ENCODE data around the gene ATP13A1.

Gene ATP13A1

DNA sequence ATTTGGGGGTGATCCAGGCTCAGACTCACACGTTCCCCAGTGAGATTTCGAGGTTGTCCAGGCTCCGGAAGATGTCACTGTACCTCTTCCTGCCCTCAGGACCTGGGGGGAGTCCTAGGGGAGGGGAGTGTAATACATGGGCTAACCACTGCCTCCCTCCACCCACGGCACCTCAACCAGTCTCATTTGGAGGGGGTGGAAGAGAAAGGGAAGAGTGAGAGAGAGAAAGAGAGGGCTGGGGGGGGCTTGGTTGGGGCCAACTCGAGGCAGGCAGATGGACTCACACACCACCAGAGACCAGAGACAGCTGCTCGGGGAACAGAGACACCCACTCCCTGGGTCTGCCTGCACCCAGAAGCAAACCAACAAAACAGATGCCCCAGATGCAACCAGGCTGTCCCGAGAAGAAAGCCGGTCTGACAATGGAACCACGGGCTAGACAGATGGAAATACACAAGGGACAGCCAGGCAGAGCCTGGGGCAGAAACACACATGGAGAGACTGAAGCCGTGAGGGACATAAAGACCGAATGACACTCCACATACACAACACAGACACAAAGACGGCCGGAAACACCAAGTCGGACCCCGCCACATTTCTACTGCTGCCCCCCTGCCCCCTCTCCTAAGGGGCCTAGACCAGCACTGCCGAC is 20.8 kb downstream of the ATP13A1 start:
- peak; percentile 69 for DNase-seq

- DNase-seq: peak; percentile 44
Measured at GRCh38 chr19:19637523-19638251, 25.8 kb downstream of the ATP13A1 start.

- no peak for DNase-seq
Measured at GRCh38 chr19:19637186-19637522, 26.3 kb downstream of the ATP13A1 start.

DNA sequence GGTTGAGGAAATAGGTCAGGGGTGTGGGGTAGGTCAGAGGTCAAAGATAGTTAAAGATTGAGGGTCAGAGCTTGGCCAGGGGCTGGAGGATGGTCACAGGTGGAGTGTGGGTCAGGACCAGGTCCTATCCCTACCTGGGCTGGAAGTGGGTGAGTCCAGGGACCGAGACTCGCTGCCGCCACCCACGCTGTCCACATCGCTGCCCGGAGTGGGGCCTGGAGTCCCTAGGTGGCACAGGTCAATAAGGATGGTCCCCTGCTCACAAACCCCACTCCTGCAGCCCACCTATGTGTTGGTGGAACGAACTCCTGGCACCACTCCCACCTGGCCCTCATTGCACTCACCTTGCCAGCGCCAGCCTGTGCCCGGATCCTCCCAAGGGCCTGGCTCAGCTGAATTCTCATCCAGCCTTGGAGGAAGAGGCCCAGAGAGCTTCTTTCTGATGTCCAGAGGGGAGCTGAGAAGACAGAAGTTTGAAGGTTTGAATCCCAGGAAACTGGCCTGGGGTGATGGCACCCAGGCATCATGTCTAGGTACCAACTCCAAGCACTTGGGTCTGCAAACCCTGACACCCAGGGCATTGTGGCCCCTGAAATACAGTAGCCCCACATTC is 26.8 kb downstream of the ATP13A1 start:
- DNase-seq: no peak

DNA sequence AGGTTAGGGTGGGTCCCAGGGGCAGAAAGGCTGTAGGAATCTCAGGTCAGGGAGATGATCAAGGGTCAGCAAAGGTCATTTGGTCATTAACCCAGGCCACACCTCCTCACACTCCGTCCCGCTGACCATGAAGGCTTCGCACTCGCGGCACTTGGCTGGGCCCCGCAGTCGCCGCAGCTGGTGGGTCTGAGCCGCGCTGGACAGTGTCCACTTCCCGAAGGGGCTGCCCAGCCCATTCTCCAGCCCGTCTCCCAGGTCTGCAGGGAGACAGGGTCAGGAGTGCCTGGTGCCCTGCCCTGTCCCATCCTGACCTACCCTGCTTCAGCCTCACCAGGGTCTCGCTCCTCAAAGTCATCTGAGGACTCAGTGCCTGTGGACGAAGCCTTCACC is 28.2 kb downstream of the ATP13A1 start:
- DNase-seq: no peak

GRCh38 chr19:19634516-19635312 is 28.8 kb downstream of the ATP13A1 start:
- no peak for DNase-seq

DNA sequence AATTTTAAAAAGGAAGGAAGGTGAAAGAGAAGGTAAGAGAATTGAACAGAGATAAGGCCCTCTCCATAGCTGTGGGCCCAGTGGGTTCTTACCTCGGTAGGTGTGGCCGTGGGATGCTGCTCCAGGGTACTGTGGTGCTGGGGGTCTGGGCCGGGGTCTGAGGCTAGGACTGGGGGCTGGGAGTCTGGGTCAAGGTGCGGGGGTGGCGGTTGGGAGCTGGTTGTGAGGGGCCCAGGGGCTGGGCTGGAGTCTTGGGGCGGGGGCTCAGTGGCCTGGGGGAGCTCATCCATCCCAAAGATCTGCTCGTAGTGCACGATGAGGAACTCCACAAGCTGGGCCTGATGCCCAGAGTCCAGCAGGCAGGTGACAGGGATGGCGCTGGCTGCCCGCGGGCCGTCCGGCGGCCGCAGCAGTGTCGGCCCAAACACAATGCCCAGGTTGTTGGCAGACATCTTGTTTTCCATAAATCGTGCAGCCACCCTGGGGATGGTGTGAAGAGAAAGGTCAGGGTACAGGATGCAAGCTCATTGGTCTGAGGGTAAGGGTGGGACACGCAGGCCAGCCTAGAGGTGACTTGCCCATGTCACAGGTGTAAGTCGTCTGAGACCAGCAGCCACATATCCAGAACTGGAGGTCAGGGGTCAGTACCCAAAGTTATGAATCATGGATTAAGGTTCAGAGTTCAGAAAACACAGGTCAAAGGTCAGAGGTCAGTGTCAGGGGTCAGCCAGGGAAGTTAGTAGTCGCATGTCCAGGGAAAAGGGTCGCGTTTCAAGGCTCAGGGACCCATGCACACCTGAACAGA is 29.6 kb downstream of the ATP13A1 start:
- no peak for DNase-seq

DNA sequence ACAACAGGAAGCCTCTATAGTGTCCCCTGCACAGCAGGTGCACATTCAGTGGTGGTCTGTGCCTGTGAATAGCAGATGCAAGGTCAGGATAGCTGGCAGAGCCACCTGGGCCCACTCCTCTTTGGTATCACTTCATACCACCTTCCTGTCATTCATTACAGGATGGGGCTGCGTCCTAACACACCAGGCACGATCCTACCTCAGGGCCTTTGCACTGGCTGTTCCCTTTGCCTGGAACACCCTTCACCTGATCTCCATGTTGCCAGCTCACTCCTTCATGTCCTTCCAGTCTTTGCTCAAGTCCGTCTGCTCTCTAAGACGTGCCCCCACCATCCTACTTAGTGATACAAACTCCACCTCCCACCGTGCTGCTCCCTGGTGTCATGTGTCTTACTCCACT is 30.8 kb downstream of the ATP13A1 start:
- no peak for DNase-seq

GRCh38 chr19:19631346-19631745 is 32.1 kb downstream of the ATP13A1 start:
- DNase-seq: no peak

- no peak for DNase-seq
Measured at GRCh38 chr19:19630426-19630825, 33.0 kb downstream of the ATP13A1 start.

DNA sequence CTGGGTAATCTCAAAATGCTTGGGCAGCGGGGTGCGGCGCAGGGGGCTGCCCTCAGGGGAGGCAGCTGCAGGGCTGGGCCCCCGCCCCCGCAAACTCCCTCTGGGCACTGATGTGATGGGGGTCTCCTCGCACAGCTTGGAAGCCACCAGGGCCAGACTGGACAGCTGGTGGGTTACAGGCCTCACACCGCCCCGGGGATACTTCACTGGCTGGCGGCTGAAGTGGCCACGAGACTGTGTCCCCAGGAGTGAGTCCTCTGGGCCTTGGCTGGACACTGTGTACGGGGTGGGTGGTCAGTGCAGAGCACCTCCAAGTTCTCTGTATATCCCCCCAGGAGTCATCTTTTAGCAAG is 33.4 kb downstream of the ATP13A1 start:
- DNase-seq: no peak

GRCh38 chr19:19628501-19629134 is 34.9 kb downstream of the ATP13A1 start:
- DNase-seq: peak; percentile 65

DNA sequence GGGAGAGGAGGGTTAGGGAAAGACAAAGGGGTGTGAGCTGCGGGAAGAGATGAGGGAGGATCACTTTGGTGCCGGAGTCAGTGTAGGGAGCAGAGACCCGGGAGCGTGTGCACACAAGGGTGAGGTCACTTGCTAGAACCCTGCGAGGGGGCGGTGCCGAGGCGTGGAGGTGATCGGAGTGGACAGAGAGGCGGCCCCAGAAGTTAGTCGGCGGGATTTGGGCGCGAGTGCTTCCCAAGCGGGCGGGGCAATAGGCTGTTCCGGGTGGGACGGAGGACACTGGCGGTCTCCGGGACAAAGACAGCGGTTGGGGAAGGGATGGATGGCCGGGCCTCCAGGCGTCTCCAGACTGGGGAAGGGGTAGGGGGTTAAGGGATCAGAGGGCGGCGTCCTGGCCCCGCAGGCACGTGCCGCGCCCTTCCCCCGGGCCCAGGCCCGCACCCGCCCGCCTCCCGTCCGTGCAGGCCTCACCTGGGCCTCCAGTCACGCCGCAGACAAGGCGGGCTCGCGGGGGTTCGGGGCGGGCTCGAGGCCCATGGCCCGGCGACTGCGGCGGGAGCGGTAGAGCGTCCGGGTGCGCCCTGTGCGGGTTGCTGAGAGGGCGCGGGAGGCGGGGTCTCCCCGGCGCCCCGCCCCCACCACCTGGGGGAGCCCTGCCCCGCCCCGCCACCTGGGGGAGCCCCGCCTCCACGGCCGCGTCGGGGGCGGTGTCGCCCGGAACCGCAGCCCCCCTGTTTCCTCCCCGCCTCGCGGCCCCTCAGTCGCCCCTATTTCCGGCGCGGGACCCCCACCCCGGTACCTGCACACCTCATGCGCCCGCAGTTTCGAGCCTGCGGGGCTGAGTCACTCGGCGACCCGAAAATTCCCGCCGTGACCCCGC is 35.6 kb downstream of the ATP13A1 start, which contains the start of gene LPAR2:
Gene LPAR2, minus strand, starts transcription at position 600 of the 880 bp plus-strand sequence. CDS start 945 bp downstream, outside the sequence.
- DNase-seq: peak; percentile 78

DNA sequence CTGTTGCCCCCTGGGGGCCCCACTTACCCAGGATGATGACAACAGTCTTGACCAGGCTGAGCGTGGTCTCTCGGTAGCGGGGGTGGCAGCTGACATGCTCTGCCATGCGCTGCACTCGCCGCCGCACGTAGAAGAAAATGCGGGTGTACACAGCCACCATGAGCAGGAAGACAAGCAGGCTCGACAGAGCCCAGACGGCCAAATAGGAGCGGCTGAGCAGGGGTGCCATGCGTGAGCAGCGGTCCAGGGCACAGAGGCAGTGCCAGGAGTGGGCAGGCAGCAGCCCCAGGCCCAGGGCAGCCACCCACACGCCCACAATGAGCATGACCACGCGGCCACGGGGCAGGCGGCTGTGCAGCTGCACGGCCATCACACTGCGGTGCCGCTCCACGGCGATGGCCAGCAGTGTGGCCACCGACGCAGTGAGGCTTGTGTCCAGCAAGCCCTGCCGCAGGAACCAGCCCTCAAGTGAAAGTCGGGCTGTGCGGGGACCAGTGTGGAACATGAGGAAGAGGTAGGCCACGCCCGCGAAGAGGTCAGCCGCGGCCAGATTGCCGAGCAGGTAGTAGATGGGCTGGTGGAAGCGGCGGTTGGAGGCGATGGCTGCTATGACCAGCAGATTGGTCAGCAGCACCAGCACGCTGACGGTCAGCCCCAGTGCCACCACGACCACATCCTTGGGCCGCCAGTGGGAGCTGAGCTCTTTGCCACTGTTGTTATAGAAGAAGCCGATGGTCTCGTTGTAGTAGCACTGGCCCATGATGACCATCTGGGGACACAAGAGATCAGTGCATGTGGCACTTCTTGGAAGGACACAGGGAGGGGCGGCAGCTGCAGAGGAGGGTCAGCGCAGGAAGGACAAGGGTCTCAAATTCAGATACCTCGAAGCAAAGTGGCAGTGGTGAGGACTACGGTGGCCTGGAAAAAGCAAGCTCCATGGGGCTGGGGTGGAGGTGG is 36.7 kb downstream of the ATP13A1 start:
- DNase-seq: no peak

DNA sequence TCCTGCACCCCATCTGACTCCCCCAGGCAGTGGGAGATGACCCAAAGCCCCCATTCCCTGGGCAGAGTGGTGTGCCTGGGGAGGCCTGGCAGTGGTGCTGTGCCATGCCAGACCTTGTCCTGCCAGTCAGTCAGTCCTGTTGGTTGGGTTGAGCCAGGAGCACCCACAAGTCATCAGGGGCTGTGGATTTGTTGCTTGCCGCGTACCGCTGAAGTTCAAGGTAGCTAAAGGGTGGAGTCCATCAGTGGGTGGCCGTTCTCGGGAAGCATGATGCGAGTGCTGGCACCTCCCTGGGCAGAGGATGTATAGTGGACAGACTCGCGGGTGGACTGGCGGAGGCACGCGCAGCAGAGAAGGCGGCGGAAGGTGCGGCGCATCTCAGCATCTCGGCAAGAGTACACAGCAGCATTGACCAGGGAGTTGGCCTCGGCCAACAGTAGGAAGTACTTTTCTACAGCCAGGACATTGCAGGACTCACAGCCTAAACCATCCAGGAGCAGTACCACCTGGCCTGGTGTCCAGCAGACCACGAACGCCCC is 39.4 kb downstream of the ATP13A1 start:
- DNase-seq: no peak

DNA sequence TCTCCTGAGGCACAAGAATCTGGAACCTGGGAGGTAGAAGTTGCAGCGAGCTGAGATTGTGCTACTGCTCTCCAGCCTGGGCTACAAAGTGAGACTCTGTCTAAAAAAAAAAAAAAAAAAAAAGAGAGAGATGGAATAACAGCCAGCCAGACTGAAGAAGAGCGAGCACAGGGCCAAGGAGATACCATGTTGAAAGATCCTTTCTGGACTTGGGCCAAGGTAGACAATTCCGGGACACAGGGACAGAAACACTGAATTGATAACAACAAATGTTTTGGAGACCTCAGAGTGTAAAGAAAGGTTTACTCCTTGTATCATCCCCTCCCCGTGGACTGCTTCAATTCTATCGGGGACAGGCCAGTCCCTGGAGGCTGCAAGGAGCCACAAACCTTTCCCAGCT is 40.1 kb downstream of the ATP13A1 start:
- no peak for DNase-seq

GRCh38 chr19:19619849-19620210 is 43.6 kb downstream of the ATP13A1 start:
- no peak for DNase-seq

DNA sequence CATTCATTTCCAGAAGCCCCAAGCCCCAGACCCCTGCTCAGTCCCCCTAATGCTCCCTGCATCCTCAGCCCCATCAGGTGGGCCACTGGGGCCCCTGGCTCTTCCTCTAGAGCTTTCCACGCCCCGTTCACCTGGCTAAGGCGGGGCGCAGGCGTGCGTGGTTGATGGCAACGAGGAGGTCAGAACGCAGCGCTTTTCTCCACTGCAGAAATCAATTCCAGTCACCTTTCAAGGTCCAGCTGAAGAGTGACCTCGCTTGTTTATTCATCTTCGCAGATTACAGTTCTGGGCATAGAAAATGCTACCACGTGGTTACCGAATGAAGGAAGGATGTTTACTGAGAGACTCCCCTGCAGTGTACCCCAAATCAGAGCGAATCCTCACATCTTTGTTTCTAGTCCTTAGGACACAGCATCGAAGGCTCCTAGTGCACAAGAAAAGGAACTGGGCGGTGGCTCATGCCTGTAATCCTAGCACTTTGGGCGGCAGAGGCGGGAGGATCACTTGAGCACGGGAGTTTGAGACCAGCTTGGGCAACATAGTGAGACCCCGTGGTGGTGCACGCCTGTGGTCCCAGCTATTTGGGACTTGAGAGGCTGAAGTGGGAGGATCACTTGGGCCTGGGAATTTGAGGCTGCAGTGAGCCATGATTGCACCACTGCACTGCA is 44.2 kb downstream of the ATP13A1 start:
- no peak for DNase-seq

Measured in stimulated activated CD8-positive, alpha-beta memory T cell treated with anti-CD3 and anti-CD28 coated beads, Interleukin-4, amount 100 ng/mL, for 48 hours (primary cell).